Skin of body (tissue), 2 donors: ENCODE data around the gene ME2. TPM values are rescaled to one million over a fixed set of nuclear protein-coding genes. Genes with fewer than 3 reads are reported as not detected.
"Not testable (repeated sequence)": the region's sequence is repeated elsewhere in the genome, so short reads cannot be mapped to it uniquely, and the experiment has no call there.

Source experiments
- DNase-seq: peaks from one replicate; lab custom pipeline; 2025; lab: John Stamatoyannopoulos, UW
- total RNA-seq: library from RNA; depleted of rRNA; stranded (reverse); fragments of >200 nt; gene quantifications from one replicate; pipeline ENCODE4 v1.2.3, GENCODE V29; 2014

Gene ME2
- total RNA-seq, 1 donor from 2014 or later, result 31.3 TPM

DNA sequence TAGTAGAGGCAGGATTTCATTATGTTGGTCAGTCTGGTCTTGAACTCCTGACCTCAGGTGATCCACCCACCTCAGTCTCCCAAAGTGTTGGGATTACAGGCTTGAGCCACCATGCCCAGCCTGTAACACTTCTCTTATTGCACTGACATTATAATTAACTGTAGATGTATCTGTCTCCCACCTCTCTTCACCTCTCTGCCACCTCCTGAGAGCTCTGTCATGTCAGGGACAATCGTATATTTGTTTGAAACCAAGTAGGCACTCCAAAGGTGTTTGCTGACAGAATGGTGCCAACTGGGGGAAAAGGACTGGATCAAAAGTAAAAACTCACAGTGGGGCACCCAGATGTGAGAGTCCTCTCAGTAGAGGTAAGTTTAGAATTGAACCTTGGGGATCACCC, 17.3 kb upstream of the ME2 start:
- no peak for DNase-seq

DNA sequence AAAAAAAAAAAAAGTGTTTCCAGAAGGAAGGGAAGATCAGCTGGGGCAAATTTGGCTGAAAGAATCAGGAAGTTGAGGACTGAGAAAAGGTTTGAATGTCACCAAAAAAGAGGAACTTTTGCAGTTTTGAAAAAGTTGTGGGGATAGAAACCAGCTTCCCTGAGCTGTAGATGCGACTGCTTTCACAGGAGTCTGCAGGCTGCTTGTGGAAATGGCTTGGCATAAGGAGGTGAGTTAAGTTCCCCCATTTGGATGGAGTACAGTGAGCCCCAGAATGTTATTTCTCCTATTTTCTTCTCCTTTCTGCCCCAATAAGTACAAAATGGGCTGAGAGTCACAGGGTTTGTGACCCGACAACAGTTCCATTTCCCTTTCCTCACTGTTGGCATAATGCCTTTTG, 16.5 kb upstream of the ME2 start:
- DNase-seq, result no peak

DNA sequence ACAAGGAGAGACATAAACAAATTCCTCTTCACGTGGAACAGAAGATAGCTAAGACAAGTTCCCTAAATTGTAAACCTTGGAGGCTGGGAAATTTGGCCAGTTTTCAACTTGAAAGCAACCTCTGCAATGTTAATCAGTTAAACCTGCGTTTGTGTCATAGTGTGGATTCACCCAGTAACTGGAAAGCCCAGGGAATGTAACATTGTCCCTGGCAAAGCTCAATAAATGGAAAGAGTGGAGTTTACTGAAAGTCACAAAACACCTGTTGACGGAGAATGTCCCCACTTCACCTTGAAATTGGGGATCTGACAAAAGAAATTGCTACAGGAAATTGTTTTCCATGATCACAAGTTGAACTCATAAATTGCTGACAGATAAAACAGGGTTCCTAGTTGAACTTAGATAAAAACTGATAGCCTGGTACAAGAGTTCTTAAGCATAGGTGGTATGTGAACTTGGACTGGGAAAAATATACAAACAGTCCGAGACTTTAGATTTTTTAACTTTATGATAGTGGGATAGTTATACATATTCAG, 15.0 kb upstream of the ME2 start:
- no peak for DNase-seq

DNA sequence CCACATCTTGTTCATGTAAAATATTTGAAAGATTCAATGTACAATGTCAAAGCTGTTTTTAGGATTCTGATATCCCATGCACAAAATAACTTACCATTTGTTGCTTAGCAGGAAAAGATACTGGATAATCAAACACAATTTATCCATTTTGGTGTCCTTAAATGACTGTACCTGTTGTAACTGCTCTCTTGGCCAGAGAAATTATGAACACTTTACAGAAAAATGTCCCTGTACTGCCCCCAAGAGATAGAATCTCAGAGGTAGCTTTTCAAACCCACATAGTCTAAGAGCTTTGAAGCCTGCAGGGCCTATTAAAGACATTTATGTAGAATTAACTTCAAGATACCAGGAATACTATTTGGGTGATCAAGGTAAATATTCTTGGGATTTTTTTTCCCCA, 12.2 kb upstream of the ME2 start:
- no peak for DNase-seq

DNA sequence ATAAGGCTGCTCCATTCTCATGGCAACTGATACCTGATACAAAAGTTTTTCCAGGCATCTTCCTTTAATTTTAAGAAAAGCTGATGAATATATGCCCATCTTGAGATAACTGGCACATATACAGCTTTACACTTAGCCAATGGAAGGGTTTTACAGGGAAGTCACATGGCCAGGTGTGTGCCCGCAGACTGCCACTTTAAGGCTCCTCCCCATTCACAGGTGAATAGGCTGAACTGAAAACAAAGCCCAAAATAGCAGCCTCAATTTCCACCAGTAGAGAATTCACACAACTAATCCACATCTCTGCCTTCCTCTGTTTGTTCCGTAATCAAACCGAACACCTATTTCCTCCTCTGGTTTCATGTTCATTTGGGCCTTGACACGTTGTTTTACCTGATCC, 9.8 kb upstream of the ME2 start:
- no peak for DNase-seq

DNA sequence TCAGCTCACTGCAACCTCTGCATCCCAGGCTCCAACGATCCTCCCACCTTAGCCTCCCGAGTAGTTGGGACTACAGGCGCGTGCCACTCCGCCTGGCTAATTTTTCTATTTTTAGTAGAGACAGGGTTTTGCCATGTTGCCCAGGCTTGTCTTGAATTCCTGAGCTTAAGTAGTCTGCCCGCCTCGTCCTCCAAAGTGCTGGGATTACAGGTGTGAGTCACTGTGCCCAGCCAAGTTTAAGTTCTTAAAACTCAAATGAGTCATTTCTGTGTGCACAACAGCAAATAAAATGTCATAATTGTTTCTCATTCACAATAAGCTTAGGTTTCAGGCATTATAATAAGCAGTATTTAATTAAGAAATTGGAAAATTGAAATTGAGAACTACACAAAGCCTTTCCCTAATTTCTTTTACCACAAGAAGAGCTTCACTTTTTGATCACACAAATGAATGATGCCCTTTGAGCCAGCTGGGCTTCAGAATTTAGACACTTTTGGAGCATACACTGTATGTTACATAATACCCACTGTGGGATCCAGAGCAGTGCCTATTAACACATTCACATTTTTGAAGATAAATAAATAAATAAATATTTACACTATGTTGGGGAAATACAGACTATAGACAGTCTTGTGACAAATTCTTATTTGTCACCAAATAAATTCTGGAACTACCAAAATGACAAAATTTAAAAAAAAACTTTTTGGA, 8.6 kb upstream of the ME2 start:
- no peak for DNase-seq

DNA sequence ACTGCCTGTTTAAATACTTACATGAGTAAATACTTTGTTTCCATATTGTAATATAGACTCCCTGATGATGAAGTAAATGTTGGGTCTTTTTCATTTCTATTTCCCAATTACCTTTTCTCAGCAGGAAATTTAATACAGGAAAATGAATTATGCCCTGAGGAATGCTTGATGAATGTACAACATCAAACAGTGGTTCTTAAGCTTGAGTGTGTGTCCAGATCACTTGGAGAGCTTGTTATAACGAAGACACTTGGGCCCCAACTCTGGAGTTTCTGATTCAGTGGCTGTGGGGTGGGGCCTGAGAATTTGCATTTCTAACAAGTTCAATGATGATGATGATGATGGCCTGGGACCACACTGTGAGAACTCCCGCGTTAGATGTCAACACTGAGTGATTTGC, 7.1 kb upstream of the ME2 start:
- DNase-seq, result no peak

DNA sequence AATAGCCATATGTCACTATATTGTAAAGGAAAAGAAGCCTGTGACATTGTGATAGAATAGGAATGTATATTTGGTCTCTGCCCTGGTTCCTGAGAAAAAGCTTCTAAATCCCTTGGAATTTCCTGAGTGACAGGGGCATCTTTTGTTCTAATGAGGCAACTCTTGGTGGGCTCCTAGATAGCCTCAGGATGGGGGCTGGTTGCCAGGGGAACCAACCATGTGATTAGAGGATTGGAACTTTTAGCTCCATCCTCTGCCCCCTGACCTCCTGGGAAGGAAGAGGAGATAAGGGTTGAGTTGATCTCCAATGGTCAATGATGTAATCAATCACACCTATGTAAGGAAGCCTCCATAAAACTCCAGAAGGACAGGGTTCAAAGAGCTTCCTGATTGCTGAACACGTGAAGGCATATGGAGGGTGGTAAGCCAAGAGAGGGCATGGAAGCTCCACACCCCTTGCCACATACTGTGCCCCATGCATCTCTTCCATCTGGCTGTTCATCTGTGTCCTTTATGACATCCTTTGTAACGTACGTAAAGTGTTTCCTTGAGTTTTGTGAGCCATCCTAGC, 2.9 kb upstream of the ME2 start:
- no peak for DNase-seq

DNA sequence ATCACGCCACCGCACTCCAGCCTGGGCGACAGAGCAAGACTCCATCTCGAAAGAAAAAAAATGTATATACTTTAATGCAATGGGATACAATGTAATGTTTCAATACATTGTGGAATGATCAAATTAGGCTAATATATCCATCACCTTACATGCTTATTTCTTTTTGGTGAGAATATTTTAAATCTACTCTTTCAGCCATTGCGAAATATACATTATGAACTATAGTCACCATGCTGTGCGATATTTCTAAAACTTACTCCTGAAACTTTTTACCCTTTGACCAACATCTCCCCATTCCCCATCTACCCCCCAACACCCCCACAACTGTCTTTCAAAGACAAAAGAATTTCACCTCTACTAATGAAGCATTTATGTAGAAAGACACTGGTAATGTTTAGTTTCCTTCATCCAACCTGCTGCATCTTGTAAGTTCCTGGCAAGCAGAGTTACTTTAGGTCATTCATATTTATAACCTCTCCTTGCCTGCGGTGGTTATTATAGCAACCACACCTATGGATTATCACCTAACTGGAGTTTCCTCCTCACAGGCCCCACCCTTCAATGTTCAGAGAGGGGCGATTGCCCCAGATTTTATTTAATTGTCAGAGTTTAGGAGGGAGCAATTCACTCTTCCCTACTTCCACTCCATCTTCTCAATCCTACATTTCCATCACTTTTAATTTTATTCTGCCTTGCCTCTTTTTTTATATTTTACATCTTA, 1.2 kb upstream of the ME2 start:
- DNase-seq, result no peak

DNA sequence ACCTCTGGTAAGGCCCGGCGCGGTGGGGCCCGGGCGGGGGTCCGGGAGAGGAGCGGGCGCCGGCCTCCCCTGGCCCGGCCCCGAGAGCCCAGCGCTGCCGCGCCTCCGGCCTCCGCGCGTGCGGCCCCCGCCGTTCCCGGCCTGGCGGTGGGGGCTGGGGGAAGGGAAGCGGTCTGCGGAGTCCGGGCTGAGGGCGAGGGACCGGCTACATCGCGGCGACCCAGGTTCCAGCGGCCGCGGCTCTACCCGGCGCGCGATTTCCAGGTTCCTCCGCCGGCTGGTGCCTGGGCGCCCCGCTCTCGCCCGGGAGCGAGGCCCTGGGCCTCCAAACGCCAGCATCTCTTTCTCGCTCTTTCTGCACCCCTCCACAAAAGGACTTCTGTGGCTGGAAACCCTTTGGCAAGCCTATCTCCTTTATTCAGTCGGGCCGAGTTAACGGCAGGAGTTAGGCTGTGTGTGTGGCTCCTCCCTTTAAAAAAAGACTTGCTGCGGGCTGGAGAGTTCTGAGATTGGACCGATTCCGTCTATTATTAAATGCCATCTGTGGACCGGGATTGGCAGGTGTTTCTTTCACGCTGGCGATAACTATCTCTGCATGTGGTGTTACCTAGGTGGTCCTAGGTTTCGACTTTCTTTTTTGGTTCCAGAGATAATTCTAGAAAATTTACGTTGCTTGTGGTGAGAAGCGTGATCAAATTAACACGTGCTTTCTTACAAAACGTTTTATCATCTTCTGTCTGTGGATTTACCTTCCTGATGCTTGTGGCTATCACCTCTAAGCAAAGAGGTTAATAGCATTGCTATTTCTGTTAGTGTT, 592 bp downstream of the ME2 start:
- no peak for DNase-seq

DNA sequence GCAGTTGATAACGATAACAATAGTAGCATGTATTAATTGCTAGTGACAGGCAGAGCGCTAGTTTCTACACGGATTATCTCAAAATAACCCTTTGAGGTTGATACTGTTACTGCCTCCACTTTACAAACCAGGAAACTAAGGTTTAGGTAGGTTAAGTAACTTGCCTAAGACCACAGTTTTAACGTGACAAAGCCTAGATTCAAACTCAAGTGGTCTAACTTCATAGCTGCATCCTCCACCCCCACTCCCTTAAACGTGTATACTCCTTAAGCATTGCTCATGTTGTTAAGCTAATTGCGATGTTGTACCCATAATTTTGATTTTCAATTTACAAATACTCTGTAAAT, 1.2 kb downstream of the ME2 start:
- DNase-seq, result no peak

DNA sequence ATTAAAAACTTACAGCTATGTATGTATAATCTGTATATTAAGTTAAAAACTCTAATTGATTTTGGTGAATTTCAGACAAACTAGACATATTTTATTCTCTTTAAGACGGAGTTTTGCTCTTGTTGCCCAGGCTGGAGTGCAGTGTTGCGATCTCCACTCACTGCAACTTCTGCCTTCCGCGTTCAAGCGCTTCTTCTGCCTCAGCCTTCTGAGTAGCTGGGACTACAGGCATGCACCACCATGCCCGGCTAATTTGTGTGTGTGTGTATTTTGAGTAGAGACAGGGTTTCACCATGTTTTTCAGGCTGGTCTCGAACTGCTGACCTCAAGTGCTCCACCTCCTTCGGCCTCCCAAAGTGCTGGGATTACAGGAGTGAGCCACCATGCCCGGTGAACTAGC, 2.0 kb downstream of the ME2 start:
- not testable (repeated sequence) for DNase-seq

DNA sequence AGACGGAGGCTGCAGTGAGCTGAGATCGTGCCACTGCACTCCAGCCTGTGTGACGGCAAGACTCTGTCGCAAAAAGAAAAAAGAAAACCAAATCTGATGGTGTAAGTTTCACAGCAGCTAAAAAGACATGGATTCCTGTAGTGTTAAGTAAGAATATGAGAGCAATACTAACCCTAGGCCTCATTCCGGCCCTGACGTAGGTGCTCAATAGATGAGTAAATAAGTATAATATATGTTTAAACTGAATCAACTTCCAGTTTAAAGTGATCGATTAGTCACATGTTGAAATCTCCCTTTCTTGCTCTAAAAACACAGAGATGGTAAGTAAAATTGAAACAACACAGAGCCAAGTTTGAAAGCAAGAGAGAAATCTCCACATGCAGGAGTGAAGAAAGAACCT, 8.0 kb downstream of the ME2 start:
- DNase-seq, result no peak

DNA sequence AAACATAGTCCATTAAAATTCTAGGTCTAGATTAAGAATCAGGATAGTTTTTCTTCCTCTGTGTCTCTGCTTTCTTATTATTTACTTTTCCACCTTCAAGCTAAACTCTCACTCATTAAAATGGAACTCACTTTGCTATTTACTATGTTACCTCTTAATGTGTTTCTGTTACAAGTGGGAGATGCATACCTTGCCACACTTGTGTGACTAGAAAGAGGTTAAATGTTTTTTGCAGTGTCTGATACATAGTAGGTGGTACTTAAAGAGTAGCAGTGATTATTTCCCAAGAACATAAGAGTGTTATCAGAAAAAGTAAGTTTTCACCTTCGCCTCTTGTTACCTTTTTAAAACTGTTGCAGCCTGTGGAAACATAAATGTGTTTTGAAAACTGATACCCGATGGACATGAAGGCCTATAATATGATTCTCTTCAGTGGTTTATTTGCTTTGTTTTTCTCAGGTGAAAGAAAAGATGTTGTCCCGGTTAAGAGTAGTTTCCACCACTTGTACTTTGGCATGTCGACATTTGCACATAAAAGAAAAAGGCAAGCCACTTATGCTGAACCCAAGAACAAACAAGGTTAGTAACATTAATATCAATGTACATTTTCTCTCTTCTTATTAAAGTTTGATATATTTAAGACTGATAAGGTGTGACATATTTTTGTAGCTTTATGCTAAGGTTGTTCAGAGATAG, 16.6 kb downstream of the ME2 start:
- DNase-seq, result no peak

DNA sequence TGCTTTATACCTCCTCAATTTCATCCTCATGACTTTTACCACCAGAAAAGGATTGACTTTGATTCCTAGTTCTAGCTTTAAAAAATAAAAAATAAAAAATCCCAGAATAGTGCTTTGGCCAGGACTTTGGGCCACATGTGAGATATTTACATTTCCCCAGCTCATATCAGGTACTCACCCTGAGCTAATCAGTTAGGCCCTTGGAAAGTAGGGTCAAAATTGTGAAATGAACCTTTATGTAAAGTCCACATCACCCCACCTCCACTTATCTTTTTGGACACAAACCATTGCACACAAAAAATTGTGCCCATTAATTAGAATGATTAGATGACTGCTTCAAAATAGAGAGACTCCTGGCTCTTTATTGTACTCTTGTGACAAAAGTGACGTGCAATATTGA, 17.2 kb downstream of the ME2 start:
- no peak for DNase-seq

DNA sequence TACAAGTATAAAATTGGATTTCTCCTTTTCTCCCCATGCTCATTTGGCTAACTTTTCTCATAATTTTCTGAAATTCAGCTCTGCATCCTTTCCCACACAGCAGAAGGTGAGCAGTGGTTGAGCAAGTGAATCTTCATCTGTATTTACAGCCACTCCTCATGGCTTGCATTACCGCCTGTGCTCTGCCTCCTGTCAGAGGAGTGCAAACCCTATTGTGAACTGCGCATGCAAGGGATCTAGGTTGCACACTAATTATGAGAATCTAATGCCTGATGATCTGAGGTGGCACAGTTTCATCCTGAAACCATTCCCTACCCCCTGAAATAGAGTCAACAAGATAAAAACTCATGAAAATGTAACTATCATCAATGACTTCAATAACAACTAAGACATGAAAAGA, 20.0 kb downstream of the ME2 start:
- DNase-seq, result no peak

DNA sequence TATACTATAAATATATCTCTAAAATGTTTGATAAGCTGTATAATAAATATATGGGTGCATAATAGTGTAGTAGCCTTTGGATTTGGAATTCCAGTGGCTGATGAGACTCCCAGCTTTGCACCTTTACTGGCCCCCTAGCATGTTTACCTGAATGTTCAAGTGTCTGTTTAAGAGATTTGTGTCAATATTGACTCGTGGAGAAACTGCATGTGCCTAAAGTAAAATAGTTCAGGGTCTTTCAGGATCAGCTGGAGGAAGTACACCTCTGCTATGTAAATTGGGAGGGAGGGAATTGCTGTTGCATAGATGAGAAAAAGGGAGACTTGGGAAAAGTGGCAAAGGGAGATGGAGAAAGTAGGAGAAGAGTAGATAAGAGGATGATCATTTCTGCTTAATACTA, 23.9 kb downstream of the ME2 start:
- no peak for DNase-seq

DNA sequence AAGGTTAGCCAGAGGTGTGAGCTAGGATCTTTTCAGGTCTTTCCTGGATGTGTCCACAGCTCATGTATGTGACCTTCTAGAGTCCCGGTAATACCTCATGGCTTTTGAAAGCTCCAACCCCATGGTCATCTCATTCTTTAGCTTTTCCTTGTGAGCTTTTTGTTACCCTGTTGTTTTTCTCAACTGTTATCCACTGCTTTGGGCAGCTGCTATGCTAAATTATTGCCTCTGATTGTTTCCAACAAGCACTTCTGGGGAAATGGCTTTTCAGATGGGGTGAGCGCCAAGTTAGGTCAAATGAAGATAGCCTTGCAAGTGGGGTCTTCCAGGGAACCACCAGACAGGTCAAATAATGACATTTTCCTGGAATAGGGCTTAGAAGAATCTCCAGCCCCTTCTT, 27.9 kb downstream of the ME2 start:
- no peak for DNase-seq

DNA sequence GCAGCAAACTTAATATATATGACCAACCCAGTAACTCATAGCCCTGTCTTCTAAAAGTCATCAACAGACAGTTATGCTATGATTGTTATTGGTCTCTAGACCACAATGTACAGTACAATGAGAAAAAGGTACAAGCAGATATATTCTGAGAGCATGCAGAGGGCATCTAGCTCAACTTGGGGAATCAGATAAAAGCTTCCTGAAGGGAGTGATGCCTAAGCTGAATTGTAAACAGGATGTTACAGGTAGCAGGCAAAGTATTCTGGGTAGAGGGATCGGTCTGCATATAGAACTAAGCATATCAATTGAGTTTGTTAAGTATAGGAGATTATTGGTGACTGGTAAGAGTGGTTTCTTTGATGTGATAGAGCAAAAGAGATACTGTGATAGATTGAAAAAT, 30.3 kb downstream of the ME2 start:
- no peak for DNase-seq

DNA sequence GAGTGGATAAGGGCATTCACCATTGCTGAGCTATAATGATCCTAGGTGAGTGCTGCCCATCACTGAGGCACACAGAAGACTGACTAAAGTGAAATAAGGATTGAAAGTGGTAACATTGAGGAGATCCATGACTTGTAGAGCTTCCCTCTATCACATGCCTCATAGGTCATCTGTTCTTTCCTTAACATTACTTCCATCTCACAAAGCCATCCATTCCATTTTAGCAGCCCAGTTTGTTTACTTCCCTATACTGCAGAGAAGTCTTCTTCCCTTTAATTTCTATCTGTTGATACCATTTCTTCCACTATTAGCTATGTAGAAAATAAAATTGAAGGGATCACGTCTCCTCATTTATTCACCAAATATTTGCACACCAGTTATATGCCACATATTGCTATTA, 32.1 kb downstream of the ME2 start:
- no peak for DNase-seq

DNA sequence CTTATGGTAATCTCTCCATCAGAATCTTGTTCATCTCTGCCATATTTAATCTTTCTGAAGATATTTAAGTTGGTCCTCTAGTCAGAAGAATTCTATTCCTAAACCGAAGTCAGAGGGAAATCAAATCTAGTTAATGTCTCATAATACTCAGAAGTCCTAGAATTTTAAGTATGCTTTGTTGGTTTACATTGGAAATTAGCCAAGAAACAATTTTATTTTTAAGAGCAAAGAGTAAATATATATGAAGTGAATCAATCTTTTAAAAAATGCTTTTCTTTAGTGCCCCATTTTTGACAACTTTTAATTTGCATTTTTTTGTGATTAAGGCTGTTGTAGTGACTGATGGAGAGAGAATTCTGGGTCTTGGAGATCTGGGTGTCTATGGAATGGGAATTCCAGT, 38.1 kb downstream of the ME2 start:
- no peak for DNase-seq
